ENCODE measurements around the gene ATP2C1.
A peak's percentile ranks its signal among the peaks of the same experiment; 100 is the strongest.

ATP2C1 gene

GRCh38 chr3:130981469-130981868, 87.6 kb downstream of the ATP2C1 start:
- H4K91ac ChIP-seq (ENCODE audit: low read depth, low read length) = no peak overlapping the region
- no peak overlapping the region for H3K14ac ChIP-seq (ENCODE audit: low read length)
- H4K8ac ChIP-seq (ENCODE audit: low read depth, low read length) = no peak overlapping the region
- no peaks in the 10 kb centered on the region for H3K79me2 ChIP-seq (ENCODE audit: control insufficient read depth, insufficient read depth, low read length, poor library complexity)
- no peak overlapping the region for H3K18ac ChIP-seq (ENCODE audit: low read length)
- no peak overlapping the region for H3K23ac ChIP-seq (ENCODE audit: low read length)
- no peak overlapping the region for H2BK5ac ChIP-seq (ENCODE audit: low read depth, low read length, poor library complexity)
- no peak overlapping the region for H3K4ac ChIP-seq (ENCODE audit: low read depth, low read length)
- H3K4me1 ChIP-seq (ENCODE audit: control insufficient read depth in 1 of 2, insufficient read depth in 2 of 2, low read length in 2 of 2) = no peaks in the 10 kb centered on the region
- no peaks in the 10 kb centered on the region for H3K27me3 ChIP-seq (ENCODE audit: insufficient read depth, low read length)
- no peak overlapping the region for H3K9ac ChIP-seq (ENCODE audit: low read length)
- H2AFZ ChIP-seq (ENCODE audit: insufficient read depth, low read length, poor library complexity) = no peak overlapping the region
- no peak overlapping the region for H3K27ac ChIP-seq (ENCODE audit: low read depth, low read length)
- no peaks in the 10 kb centered on the region for H3K9me3 ChIP-seq (ENCODE audit: insufficient read depth, low read depth, low read length)
- no peak overlapping the region for H2BK120ac ChIP-seq (ENCODE audit: insufficient read depth, low read length, poor library complexity)
- no peak overlapping the region for H3K4me2 ChIP-seq (ENCODE audit: low read length)
- peaks cover 0 to 3% of the 10 kb centered on the region in 2 experiments for H3K36me3 ChIP-seq (ENCODE audit: control insufficient read depth in 1 of 2, insufficient read depth in 2 of 2, low read length in 2 of 2)
- H3K4me3 ChIP-seq (ENCODE audit: low read depth, low read length) = no peak overlapping the region
- no peak overlapping the region for H4K12ac ChIP-seq (ENCODE audit: low read depth, low read length)
- H2BK12ac ChIP-seq (ENCODE audit: low read length) = no peak overlapping the region
- no peaks in the 10 kb centered on the region for H3K79me1 ChIP-seq (ENCODE audit: low read length)
- no CpG with 5 or more reads among the region's 2 CpGs for WGBS (ENCODE audit: extremely low coverage, insufficient coverage, insufficient read length)
- DNase-seq = no peak
- no peak overlapping the region for H2AK5ac ChIP-seq (ENCODE audit: low read length)

- Histone ChIP-seq H4K8ac (ENCODE audit: low read depth, low read length) (no peak overlapping the region), H2BK12ac (ENCODE audit: low read length) (no peak overlapping the region), H3K9me3 (ENCODE audit: insufficient read depth, low read depth, low read length) (no peaks in the 10 kb centered on the region), H2AFZ (ENCODE audit: insufficient read depth, low read length, poor library complexity) (no peak overlapping the region), H3K4me3 (ENCODE audit: low read depth, low read length) (no peak overlapping the region), H3K4me1 (ENCODE audit: control insufficient read depth in 1 of 2, insufficient read depth in 2 of 2, low read length in 2 of 2) (no peaks in the 10 kb centered on the region), H3K36me3 (ENCODE audit: control insufficient read depth in 1 of 2, insufficient read depth in 2 of 2, low read length in 2 of 2) (peaks cover 5 to 12% of the 10 kb centered on the region in 2 experiments), H2AK5ac (ENCODE audit: low read length) (no peak overlapping the region), H3K79me1 (ENCODE audit: low read length) (no peaks in the 10 kb centered on the region), H3K4me2 (ENCODE audit: low read length) (no peak overlapping the region), H3K9ac (ENCODE audit: low read length) (no peak overlapping the region), H3K14ac (ENCODE audit: low read length) (no peak overlapping the region), H3K4ac (ENCODE audit: low read depth, low read length) (no peak overlapping the region), H3K18ac (ENCODE audit: low read length) (no peak overlapping the region), H3K79me2 (ENCODE audit: control insufficient read depth, insufficient read depth, low read length, poor library complexity) (no peaks in the 10 kb centered on the region), H3K27me3 (ENCODE audit: insufficient read depth, low read length) (no peaks in the 10 kb centered on the region), H4K91ac (ENCODE audit: low read depth, low read length) (no peak overlapping the region), H3K23ac (ENCODE audit: low read length) (no peak overlapping the region), H2BK120ac (ENCODE audit: insufficient read depth, low read length, poor library complexity) (no peak overlapping the region), H3K27ac (ENCODE audit: low read depth, low read length) (no peak overlapping the region), H4K12ac (ENCODE audit: low read depth, low read length) (no peak overlapping the region), H2BK5ac (ENCODE audit: low read depth, low read length, poor library complexity) (no peak overlapping the region)
- no CpG with 5 or more reads among the region's 5 CpGs for WGBS (ENCODE audit: extremely low coverage, insufficient coverage, insufficient read length)
- no peak for DNase-seq
These were observed 96.4 kb downstream of the ATP2C1 start for GRCh38 chr3:130990282-130990681.

GRCh38 chr3:130991126-130991525, 97.2 kb downstream of the ATP2C1 start:
- Histone ChIP-seq H3K4me1 (ENCODE audit: control insufficient read depth in 1 of 2, insufficient read depth in 2 of 2, low read length in 2 of 2) (no peaks in the 10 kb centered on the region), H4K91ac (ENCODE audit: low read depth, low read length) (no peak overlapping the region), H3K4me2 (ENCODE audit: low read length) (no peak overlapping the region), H3K4me3 (ENCODE audit: low read depth, low read length) (no peak overlapping the region), H3K23ac (ENCODE audit: low read length) (no peak overlapping the region), H4K8ac (ENCODE audit: low read depth, low read length) (no peak overlapping the region), H3K79me1 (ENCODE audit: low read length) (no peaks in the 10 kb centered on the region), H2BK12ac (ENCODE audit: low read length) (no peak overlapping the region), H2AK5ac (ENCODE audit: low read length) (no peak overlapping the region), H4K12ac (ENCODE audit: low read depth, low read length) (no peak overlapping the region), H3K9me3 (ENCODE audit: insufficient read depth, low read depth, low read length) (no peaks in the 10 kb centered on the region), H3K79me2 (ENCODE audit: control insufficient read depth, insufficient read depth, low read length, poor library complexity) (no peaks in the 10 kb centered on the region), H3K27ac (ENCODE audit: low read depth, low read length) (no peak overlapping the region), H2BK120ac (ENCODE audit: insufficient read depth, low read length, poor library complexity) (no peak overlapping the region), H3K36me3 (ENCODE audit: control insufficient read depth in 1 of 2, insufficient read depth in 2 of 2, low read length in 2 of 2) (peaks cover 8 to 12% of the 10 kb centered on the region in 2 experiments), H2BK5ac (ENCODE audit: low read depth, low read length, poor library complexity) (no peak overlapping the region), H3K18ac (ENCODE audit: low read length) (no peak overlapping the region), H3K27me3 (ENCODE audit: insufficient read depth, low read length) (no peaks in the 10 kb centered on the region), H3K4ac (ENCODE audit: low read depth, low read length) (no peak overlapping the region), H3K14ac (ENCODE audit: low read length) (no peak overlapping the region), H2AFZ (ENCODE audit: insufficient read depth, low read length, poor library complexity) (no peak overlapping the region), H3K9ac (ENCODE audit: low read length) (no peak overlapping the region)
- DNase-seq = peak; percentile 22 to 58
- WGBS (ENCODE audit: extremely low coverage, insufficient coverage, insufficient read length) = 100% methylated on average over 1 of the region's 5 CpGs

- Histone ChIP-seq H3K27me3 (ENCODE audit: insufficient read depth, low read length) (no peaks in the 10 kb centered on the region), H3K4me3 (ENCODE audit: low read depth, low read length) (no peak overlapping the region), H2BK120ac (ENCODE audit: insufficient read depth, low read length, poor library complexity) (no peak overlapping the region), H3K79me1 (ENCODE audit: low read length) (no peaks in the 10 kb centered on the region), H2BK12ac (ENCODE audit: low read length) (no peak overlapping the region), H3K9me3 (ENCODE audit: insufficient read depth, low read depth, low read length) (no peaks in the 10 kb centered on the region), H2BK5ac (ENCODE audit: low read depth, low read length, poor library complexity) (no peak overlapping the region), H3K4ac (ENCODE audit: low read depth, low read length) (no peak overlapping the region), H4K91ac (ENCODE audit: low read depth, low read length) (no peak overlapping the region), H2AK5ac (ENCODE audit: low read length) (no peak overlapping the region), H3K4me1 (ENCODE audit: control insufficient read depth in 1 of 2, insufficient read depth in 2 of 2, low read length in 2 of 2) (no peaks in the 10 kb centered on the region), H3K79me2 (ENCODE audit: control insufficient read depth, insufficient read depth, low read length, poor library complexity) (no peaks in the 10 kb centered on the region), H3K27ac (ENCODE audit: low read depth, low read length) (no peak overlapping the region), H3K14ac (ENCODE audit: low read length) (no peak overlapping the region), H2AFZ (ENCODE audit: insufficient read depth, low read length, poor library complexity) (no peak overlapping the region), H3K18ac (ENCODE audit: low read length) (no peak overlapping the region), H3K4me2 (ENCODE audit: low read length) (no peak overlapping the region), H4K12ac (ENCODE audit: low read depth, low read length) (no peak overlapping the region), H3K9ac (ENCODE audit: low read length) (no peak overlapping the region), H3K23ac (ENCODE audit: low read length) (no peak overlapping the region), H3K36me3 (ENCODE audit: control insufficient read depth in 1 of 2, insufficient read depth in 2 of 2, low read length in 2 of 2) (peaks cover 8 to 12% of the 10 kb centered on the region in 2 experiments), H4K8ac (ENCODE audit: low read depth, low read length) (no peak overlapping the region)
- no peak for DNase-seq
- WGBS (ENCODE audit: extremely low coverage, insufficient coverage, insufficient read length) = 100% methylated on average over 1 of the region's 3 CpGs
These were observed 98.5 kb downstream of the ATP2C1 start for GRCh38 chr3:130992344-130992743.

Data from trophoblast cell (in vitro differentiated cells and primary cell).